Inferior parietal cortex (tissue), 1 donor: ENCODE measurements around the gene SORL1.
"Not testable (repeated sequence)": the region's sequence is repeated elsewhere in the genome, so short reads cannot be mapped to it uniquely, and the experiment has no call there.

Experiments used
- DNase-seq: peaks from one replicate; pipeline ENCODE4 v3.0.0-alpha.2; 2016; ENCODE audit errors: extremely low spot score

SORL1 gene, protein sequence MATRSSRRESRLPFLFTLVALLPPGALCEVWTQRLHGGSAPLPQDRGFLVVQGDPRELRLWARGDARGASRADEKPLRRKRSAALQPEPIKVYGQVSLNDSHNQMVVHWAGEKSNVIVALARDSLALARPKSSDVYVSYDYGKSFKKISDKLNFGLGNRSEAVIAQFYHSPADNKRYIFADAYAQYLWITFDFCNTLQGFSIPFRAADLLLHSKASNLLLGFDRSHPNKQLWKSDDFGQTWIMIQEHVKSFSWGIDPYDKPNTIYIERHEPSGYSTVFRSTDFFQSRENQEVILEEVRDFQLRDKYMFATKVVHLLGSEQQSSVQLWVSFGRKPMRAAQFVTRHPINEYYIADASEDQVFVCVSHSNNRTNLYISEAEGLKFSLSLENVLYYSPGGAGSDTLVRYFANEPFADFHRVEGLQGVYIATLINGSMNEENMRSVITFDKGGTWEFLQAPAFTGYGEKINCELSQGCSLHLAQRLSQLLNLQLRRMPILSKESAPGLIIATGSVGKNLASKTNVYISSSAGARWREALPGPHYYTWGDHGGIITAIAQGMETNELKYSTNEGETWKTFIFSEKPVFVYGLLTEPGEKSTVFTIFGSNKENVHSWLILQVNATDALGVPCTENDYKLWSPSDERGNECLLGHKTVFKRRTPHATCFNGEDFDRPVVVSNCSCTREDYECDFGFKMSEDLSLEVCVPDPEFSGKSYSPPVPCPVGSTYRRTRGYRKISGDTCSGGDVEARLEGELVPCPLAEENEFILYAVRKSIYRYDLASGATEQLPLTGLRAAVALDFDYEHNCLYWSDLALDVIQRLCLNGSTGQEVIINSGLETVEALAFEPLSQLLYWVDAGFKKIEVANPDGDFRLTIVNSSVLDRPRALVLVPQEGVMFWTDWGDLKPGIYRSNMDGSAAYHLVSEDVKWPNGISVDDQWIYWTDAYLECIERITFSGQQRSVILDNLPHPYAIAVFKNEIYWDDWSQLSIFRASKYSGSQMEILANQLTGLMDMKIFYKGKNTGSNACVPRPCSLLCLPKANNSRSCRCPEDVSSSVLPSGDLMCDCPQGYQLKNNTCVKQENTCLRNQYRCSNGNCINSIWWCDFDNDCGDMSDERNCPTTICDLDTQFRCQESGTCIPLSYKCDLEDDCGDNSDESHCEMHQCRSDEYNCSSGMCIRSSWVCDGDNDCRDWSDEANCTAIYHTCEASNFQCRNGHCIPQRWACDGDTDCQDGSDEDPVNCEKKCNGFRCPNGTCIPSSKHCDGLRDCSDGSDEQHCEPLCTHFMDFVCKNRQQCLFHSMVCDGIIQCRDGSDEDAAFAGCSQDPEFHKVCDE (N-terminal part only)

DNA sequence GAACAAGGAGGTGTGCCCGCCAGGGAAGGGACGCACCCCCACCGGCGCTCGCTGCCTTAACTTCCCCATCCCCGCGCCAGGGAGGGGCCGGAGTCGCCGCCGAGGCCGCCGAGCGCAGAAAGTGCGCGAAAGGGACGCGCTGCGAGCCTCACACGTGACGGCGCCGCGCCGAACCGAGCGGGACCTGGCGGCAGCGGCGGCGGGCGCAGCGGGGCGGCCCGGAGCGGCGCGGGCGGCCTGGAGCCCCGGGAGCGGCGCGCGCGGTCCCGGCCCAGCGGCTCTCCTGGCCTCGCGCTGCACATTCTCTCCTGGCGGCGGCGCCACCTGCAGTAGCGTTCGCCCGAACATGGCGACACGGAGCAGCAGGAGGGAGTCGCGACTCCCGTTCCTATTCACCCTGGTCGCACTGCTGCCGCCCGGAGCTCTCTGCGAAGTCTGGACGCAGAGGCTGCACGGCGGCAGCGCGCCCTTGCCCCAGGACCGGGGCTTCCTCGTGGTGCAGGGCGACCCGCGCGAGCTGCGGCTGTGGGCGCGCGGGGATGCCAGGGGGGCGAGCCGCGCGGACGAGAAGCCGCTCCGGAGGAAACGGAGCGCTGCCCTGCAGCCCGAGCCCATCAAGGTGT is at the start of gene SORL1:
SORL1 (plus strand) TSS at position 329 of the 623 bp plus-strand sequence; CDS start at position 347, 18 bp downstream.
- DNase-seq, result no peak

GRCh38 chr11:121405646-121406045 is 46.5 kb upstream of the SORL1 start:
- DNase-seq, result no peak

GRCh38 chr11:121406291-121406690 is 45.8 kb upstream of the SORL1 start:
- DNase-seq, result no peak

DNA sequence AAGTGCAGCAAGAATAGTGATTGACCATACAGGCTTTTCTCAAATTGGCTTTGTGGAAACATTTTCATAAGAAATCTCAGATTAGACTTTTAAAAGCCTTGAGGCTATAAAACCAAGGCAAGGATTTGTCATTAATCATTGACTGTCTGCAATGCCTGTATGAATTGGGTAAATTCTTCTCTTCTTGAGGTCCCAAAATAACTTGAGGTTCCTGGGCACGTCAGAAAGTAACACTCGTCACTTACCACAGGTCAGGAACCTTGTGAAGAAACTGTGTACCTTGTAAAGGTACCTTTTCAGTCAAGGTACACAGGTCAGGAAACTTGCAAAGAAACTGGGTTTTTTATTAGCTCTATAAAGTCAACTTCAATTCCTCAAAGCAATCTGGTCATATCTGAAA is 43.3 kb upstream of the SORL1 start:
- DNase-seq, result no peak

- DNase-seq, result not testable (repeated sequence)
Measured at GRCh38 chr11:121410041-121410440, 42.1 kb upstream of the SORL1 start.

- not testable (repeated sequence) for DNase-seq
Measured at GRCh38 chr11:121411330-121411729, 40.8 kb upstream of the SORL1 start.

DNA sequence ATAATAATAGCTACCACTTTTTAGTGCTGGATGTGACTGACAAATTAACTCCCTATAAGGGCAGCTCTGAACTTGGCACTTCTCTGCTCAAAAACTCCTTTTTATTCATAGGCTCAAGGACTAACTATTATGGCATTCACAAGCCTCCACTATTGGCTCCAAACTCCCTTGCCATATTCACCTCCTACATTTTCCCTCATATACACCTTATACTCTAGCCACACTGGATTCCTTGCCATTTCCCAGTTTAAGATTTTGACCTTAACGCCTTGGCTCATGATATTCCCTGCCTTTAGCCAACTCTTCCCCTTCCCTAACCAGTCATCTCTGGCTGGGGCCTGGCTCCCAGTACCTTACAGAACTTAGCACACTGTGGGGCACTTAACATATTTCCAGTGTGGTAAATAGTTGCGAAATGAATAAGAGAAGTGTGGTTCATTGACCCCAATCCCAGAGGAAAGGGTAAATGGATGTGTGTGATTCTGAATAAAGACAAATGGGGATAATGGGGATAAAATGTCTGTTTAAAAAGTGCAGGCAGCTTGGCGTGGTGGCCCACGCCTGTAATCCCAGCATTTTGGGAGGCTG is 40.0 kb upstream of the SORL1 start:
- DNase-seq, result no peak

DNA sequence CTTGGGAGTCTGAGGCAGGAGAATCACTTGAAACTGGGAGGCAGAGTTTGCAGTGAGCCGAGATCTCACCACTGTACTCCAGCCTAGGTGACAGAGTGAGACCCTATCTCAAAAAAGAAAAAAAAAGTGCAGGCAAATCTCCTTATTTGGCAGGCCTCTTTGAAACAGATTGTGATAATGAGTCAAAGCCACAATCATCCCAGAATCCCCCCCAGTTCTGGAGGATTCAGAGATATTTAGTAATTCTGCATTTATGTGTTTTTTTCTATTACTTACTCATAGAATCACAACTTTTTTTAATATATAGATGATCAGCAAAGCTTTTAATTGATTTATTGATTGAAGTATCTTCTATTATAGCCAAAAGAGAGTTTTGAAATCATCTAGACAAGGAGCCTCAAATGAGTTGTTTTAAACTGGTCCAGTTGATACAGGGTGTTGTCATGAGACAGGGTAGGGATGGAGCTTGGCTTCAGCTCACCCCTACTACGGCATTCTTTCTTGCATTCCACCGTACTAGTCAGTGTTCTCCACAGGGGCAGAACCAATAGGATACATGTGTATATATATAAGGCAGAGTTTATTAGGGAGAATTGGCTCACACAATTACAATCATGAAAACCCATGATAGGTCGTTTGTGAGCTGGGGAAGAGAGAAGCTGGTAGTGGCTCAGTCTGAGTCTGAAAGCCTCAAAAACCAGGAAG is 39.3 kb upstream of the SORL1 start:
- no peak for DNase-seq

- no peak for DNase-seq
Measured at GRCh38 chr11:121414141-121414913, 37.8 kb upstream of the SORL1 start.

DNA sequence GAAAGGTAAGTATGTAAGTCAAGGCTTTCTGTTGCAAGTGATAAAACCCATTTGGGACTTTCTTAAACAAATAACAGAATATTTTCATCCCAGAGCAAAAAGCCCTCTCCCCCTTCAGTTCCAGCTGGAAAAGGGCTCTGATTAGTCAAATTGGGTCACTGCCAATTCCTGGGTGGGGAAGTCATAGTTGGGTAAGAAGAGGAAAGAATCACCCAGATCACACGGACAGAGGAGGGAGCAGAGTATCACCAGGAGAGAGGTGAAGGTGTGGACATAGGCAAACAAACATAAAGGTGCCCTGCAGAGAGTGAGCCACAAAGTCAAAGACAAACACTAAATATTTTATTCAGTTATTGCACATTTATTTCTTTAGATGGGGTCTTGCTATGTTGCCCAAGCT is 36.3 kb upstream of the SORL1 start:
- no peak for DNase-seq

DNA sequence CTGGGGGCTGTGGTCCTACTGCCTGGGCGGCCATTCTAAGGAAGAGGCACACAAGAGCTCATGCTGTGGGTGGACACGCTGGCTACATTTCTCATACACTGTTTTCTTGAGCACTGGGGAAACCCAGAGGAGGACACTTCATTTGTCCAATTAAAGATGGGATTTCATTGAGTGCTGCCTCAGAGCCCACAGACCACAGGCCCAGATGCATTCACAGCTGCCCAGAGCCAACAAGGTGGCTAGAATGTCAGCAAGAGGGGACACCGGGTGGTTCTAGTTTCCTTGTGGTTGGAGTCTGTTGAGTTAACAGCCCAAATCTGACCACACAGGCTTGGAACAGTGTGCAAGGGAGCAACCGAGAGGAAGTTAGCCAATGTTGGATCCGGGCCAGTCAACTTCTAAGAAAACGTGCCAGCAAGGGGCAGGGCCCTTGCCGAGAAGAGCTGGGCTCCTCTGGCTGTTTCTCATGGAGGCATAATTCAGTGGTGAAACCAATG is 35.0 kb upstream of the SORL1 start:
- peak; percentile 44 for DNase-seq

GRCh38 chr11:121417607-121418006 is 34.5 kb upstream of the SORL1 start:
- no peak for DNase-seq

- no peak for DNase-seq
Measured at GRCh38 chr11:121418625-121419114, 33.4 kb upstream of the SORL1 start.

DNA sequence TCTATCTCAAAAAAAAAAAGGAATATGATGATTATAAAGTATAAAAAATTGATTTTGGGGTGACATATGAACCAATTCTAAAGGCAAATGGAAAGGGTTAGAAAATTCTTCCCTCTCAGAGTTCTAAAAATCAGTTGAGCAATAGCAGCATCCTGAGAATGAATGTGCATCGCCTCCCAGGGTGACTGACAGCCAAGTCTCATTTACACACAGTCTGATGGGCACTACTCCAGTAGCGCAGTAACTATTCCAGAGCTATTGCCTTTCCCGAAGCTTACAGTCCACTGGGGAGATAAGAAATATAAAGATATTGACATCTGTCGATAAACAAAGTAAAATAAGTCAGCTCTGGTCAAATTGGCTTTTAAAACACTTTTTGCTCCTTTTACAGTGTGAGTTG is 32.3 kb upstream of the SORL1 start:
- DNase-seq, result no peak

GRCh38 chr11:121420398-121420797 is 31.7 kb upstream of the SORL1 start:
- no peak for DNase-seq

GRCh38 chr11:121421149-121421901 is 30.8 kb upstream of the SORL1 start:
- DNase-seq, result no peak

DNA sequence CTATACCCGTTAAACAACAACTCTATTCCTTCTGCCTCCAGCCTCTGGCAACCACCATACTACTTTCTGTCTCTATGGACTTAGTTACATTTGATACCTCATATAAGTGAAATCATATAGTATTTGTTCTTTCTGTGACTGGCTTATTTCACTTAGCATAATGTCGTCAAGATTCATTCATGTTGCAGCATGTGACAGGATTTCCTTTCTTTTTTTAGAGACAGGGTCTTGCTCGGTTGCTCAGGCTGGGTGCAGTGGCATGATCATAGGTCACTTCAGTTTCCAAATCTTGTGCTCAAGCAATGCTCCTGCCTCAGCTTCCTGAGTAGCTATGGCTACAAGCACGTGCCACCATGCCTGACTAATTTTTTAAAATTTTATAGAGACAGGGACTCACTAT is 29.4 kb upstream of the SORL1 start:
- no peak for DNase-seq

DNA sequence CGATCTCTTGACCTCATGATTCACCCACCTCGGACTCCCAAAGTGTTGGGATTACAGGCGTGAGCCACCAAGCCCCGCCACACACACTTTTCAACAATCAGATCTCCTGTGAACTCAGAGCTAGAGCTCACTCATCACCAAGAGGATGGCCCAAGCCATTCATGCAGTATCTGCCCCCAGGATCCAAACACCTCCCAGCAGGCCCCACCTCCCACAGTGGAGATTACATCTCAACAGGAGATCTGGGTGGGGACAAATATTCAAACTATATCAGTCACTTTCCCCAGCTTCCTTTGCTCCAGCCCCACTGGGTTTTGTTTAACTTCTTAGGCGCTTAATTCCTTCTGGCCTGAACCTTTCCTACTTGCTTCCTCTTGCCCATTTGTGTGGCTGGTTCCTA is 26.3 kb upstream of the SORL1 start:
- no peak for DNase-seq
